Frontal cortex (tissue), 4 donors: ENCODE measurements around the gene PPP1R16B. TPM values are rescaled to one million over a fixed set of nuclear protein-coding genes. Genes with fewer than 3 reads are reported as not detected.
A peak's percentile ranks its signal among the peaks of the same experiment; 100 is the strongest.

Source experiments
- DNase-seq, 2 donors: peaks; one replicate each; pipeline ENCODE4 v3.0.0; 2012; ENCODE audit warnings: low spot score in 2 of 2
- FAIRE-seq: peaks from 2 replicates; lab custom pipeline; 2012; peaks lifted over from hg19 to GRCh38; lab: Jason Lieb, UNC
- total RNA-seq: library from RNA; depleted of rRNA; stranded (reverse); fragments of >200 nt; gene quantifications from one replicate; pipeline ENCODE4 v1.2.3, GENCODE V29; 2014
- donor health status: control.
- donor health status: control.
- donor health status: control.

PPP1R16B gene
- total RNA-seq, 1 donor from 2014 or later = 10.6 TPM

DNA sequence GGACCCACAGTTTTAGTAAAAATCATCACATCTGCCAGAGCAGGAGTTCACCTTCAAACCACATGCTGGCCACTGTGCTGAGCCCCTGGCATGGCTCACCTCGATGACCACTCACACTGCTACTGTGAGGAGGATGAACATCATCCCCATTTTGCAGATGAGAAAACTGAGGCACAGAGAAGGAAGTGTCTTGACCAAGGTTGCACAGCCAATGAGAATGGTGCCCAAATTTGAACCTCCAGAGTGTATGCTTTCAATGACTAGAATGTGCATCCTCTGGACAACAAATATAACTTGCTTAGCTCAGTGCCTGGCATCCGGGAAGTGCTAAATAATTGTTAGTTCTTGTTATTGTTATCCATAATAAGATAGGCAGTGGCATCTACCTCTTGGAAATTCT, 83.6 kb downstream of the PPP1R16B start:
- FAIRE-seq (no peak), DNase-seq (no peak)

DNA sequence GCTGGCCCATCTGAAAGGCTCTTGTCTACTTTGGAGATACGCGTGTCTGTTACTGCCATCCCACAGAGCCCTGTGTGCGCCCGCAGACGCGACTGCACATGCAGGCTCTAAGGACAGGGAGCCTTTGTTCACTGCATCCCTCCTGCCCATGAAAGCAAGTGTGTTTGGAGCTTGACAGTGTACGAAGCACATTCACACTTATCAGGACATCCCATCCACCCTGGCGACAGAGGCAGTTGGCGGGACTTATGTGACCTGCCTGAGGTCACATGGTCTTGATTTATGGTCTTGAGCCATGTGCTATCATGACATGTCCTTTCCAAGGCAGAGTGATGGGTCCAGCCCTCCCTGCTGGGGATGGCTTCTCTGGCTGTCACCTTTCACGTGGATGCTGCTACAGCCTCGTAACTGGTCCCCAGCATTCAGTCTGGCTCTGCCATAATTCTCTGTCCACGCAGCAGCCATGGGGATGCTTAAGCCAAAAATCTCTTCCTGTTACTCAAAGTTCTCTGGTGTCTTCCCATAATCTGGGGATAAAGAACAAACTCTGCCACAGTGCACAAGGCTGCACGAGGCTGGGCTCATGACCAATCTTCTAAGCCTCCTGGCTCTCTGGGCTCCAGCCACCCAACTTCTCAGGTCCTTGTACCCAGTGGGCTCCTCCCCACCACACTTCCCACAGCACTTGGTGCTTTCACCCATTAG, 84.4 kb downstream of the PPP1R16B start:
- peak in 1 of 2 donors; percentile 46 for DNase-seq
- no peak for FAIRE-seq

DNA sequence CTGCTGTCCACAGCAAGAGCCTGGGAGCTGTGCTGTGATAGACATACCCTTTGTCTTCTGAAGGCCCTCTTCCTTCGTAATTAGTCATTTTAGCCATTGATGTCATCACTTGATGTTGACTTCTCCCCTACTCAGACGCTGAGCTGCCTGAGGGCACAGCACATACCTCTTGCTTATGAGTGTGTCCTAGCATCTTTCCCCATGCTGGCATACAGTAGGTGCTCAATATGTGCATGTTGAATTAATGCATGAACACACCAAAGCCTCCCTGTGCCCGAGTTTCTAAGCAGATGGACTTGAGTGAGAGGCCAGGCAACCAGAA, 85.0 kb downstream of the PPP1R16B start:
- no peak for FAIRE-seq
- no peak for DNase-seq

DNA sequence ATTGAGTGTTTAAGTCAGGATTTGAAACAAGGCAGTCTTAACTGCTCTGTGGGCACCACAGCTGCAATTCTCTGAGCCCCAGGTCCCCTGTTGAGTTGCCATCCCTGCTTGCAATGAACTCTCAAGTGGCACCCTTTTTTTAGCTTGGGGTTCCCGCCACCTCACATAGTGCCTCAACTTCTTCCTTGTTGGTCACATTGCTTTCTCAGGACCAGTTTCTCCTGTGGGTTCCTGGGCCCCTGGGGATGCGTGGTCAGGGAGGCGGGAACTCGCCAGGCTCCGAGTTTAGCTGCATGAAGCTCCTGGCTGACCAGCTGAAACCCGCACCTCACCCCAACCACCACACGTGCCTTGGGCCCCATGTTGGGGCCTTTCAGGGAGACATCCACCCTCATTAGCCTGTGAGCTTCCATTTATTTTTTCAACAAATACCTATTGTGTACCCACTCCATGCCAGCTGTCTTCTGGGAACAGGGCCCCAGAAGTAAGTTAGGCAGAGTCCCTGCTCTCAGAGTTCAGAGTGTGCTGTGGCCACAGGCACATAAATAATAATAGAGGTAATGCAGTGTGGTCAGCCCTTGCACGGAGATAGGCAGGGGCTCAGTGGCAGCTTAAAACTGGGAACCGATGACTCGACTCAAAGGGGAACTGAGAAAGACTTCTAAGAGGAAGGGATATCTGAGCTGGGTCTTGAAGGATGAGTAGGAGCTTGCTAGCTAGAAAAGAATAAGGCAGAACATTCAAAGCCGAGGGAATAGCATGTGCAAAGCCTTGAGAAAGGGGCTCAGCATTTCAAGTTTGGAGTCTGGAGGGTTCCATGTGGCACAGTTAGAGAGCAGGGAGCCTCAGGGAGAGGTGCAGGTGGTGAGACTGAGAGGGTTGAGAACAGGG, 86.8 kb downstream of the PPP1R16B start:
- FAIRE-seq = no peak
- no peak for DNase-seq

DNA sequence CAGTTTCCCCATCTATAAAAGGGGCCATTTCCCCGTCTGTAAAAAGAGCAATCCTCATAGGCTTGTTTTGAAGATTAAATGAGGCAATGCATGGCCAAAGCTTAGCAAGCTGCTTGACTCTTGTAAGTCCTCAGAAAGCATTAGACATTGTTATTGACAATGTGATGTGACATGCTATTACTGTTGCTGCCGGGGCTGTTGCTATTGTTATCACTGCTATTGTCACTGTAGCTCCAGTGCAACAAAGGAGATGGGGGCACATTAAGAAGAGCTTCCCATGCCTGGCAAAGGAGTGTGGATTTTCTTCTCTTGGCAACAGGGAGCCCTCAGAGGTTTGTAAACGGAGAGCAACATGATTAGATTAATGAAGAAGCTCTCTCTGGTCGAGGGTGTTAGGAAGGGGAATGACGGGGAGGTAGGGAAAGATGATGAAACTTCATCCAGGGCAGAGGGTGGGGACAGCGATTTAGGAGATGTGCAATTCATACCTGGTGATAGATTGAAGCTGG, 87.6 kb downstream of the PPP1R16B start:
- no peak for FAIRE-seq
- no peak for DNase-seq

DNA sequence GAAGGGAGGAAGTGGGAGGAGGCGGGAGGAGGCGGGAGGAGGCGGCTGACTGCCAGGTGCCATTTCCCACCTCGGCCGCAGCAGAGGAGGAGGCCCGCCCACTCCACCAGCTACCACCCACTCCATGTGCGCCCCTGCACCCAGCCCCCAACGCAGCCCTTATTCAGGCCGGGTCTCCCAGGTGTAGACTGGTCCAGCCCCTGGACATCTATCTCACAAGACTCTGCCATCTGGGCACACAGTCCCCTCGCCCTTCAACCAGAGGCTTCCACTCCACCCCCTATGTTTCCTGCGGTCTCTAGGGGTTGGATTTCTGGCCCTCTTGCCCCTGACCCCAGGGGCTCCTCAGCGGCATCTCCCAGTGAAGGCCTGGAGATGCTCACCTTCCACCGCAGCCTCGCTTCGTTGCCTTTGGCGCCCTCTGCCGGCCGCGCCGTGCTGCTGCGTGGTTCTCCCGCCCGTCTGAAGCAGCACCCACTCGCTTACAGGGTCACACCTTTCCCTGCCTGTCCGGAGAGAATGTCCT, 88.1 kb downstream of the PPP1R16B start:
- DNase-seq (peak; percentile 70 to 84), FAIRE-seq (no peak)

DNA sequence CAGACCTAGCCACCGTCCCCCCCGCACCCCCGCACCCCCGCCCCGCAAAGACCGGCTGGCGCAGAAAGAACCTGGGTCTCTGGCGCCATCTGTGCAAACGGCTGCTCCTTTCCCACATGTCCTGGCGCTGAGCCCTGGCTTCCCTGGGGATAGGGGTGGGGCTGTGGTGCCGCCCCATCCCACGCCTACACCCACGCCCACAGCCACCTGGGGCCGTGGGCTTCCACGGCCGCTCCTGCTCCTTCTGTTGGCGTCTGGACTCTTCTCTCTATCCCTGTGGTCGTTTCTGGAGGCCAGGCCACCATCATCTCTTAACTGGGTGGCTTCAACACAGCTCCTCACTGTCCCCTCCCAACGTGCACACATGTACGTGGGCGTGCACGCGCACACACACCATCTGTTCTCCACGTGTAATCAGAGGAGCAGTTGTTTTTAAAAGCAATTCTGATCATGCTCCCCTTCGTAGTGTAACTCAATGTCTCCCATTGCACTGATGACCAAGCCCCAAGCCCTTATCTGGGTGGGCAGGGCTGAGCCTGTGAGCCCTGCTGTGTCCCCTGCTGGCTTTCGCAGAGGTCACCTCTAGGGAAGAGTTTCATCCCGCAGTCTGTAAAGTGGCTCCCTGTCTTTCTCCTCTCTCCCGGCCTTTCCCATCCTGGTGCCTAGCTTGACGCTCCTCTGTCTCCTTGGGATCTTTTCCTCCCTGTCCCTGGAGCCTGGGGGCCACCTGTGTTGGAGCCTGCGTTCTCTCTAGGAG, 88.8 kb downstream of the PPP1R16B start:
- FAIRE-seq (no peak), DNase-seq (no peak)

DNA sequence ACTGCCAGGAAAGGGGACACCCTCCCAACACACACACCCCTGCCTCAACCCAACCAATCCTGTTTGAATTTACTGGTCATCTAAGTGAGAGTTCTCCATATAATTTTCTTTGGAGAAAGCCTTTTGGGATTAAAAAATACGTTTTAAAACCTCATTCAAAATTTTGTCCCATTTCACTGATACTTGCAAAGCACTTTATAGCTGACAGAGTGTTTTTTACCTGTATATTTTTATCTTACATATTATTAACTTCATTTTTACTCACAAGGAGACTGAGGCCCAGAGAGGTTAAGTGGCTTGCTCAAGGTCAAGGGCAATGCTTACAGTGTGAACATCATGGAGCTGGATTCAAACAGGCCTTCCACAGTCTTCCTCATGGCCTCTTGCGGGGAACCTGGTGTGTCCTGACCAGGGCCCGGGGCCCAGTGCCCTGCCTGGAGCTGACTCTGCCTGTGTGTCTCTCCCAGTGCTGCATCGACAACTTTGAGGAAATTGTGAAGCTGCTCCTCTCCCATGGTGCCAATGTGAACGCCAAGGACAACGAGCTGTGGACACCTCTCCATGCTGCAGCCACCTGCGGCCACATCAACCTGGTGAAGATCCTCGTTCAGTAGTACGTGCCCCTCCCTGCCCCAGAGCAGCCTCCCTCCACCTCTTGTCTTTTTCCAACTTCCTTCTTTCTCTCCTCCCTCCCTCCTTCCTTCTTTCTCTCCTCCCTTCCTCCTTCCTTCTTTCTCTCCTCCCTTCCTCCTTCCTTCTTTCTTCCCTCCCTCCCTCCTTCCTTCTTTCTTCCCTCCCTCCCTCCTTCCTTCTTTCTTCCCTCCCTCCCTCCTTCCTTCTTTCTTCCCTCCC, 89.8 kb downstream of the PPP1R16B start:
- no peak for FAIRE-seq

DNA sequence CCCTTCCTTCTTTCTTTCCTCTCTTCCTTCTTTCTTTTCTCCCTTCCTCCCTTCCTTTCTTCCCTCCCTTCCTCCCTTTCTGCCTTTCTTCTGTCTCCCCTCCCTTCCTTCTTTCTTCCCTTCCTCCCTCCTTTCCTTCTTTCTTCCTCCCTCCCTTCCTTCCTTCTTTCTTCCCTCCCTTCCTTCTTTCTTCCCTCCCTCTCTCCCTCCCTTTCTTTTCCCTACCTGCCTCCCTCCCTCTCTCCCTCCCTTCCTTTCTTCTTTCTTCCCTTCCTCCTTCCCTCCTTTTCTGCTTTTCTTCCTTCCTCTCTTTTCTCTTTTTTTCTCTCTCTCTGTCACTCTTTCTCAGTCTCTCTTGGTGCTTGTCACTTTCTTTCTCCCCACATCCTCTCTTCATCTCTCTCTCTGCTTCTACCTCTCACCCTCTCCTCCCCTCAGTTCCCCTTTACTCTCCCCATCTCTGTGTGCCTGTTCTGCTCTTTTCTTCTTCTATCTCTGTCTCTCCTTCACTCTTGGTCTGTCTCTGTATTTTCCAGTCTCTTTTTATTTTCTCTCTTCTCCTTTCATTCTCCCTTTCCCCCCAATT, 90.6 kb downstream of the PPP1R16B start:
- DNase-seq = no peak
- no peak for FAIRE-seq

More for the DNA sequence above, 89.8 kb downstream of the PPP1R16B start:
- DNase-seq = no peak

DNA sequence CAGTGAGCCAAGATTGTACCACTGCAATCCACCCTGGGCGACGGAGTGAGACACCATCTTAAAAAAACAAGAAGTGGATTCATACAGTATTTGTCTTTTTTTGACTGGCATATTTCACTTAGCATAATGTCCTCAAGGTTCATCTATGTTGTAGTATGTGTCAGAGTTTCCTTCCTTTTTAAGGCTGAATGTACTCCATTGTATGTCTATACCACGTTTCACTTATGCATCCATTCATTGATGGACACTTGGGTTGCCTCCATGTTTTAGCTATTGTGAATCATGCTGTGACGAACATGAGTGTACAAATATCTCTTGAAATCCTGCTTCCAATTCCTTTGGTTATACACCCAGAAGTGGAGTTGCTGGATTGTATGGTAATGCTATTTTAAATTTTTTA, 91.8 kb downstream of the PPP1R16B start:
- DNase-seq (no peak), FAIRE-seq (no peak)

DNA sequence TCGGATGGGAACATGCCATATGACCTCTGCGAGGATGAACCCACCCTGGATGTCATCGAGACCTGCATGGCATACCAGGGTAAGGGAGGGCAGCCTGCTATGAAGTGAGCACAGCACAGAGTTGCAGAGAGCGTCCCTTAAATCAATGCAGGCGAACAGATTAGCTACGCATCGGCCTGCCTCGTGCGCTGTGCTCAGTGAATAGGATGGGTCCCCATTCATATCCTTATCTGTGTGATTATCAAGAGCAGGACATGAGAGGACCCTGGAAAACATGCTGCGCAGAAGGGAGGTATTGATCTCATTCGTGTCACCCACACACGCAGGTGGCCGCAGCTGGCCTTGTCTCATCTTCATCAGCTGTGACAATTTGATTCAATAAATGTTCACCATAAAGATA, 95.1 kb downstream of the PPP1R16B start:
- FAIRE-seq = no peak
- no peak for DNase-seq

DNA sequence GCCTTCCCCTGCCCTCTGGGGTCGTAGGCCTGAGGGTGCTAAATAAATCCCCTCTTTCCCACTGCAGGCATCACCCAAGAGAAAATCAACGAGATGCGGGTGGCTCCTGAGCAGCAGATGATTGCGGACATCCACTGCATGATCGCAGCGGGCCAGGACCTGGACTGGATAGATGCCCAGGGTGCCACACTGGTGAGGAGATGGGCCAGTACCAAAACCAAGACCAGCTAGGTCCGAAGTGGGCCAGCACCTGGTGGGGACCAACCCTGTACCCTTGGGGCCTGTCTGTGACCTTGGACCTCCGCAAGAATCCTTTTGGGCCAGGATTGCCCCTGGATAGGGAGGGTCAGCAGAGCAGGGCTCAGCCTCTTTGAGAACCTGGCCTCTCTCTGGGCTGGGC, 97.1 kb downstream of the PPP1R16B start:
- no peak for FAIRE-seq
- no peak for DNase-seq

DNA sequence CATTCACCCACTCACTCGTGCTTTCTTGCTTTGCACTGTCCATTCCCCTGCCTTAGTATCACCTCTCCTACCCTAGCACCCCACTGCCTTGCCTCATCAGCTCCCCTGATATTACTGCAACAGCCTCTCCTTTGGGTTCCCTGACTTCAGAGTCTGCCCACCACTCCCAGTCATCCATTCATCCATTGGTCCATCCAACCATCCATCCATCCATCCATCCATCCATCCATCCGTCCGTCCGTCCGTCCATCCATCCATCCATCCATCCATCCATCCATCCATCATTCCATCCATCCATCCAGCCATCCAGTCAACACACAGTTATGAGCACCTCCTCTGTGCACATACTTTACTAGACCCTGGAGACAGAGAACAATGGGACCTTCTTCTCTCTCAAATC, 97.8 kb downstream of the PPP1R16B start:
- DNase-seq (no peak), FAIRE-seq (no peak)

DNA sequence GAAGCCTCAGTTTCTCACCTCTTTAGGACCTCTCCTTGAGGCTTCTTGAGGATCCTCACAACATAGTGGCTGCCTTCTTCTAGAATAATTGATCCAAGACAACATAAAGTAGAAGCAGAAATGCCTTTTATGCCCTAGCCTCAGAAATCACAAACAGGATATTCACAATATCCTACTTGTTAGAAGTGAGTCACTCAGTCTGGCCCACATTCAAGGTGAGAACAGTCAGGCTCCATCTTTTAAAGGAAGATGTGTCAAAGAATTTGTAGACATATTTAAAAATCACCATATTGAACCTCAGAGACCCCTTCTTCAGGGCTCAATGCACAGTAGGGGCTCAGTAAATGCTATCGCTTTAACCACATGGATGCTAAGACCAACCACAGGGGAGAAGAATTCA, 99.9 kb downstream of the PPP1R16B start:
- FAIRE-seq = no peak

DNA sequence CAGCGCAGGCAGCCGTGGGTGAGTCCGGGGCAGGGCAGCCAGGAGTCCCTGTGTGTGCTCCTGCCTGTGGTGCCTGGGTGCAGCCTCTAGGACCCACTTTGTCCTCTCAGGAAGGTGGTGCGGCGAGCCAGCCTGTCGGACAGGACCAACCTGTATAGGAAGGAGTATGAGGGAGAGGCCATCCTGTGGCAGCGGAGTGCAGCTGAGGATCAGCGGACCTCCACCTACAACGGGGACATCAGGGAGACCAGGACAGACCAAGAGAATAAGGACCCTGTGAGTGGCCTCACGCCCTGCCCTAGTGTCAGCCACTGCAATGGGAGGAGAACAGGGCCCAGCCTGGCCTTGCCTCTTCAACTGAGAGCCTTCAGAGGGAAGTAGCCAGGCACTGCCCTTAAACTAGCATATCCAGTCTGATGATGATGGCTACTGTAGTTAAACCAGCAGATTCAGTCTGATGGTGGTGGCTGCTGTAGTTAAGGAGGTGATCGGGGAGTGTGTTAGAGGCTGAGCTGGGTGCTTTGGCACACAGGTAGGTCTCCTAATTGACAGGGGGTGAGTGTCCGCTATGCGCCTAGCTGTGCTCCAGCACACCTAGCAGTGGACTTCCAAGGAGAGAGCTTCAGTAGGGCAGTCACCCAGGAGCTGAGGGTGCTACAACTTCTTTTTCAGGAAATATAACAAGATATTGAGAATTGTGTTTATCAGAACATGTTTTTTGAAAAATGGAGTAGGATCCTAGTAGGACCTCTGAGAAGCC, 102.6 kb downstream of the PPP1R16B start:
- FAIRE-seq = no peak
- DNase-seq = no peak

More for the DNA sequence above, 99.9 kb downstream of the PPP1R16B start:
- no peak for DNase-seq

DNA sequence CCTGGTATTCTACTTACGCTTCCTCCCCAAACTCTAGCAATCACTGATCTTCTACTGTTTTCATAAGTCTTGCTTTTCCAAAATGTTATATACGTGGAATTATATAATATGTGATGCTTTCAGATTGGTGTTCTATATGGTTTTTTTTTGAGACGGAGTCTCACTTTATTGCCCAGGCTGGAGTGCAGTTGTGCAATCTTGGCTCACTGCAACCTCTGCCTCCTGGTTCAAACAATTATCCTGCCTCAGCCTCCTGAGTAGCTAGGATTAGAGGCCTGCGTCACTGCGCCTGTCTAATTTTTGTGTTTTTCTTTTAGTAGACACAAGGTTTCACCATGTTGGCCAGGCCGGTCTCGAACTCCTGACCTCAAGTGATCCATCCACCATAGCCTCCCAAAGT, 109.9 kb downstream of the PPP1R16B start:
- no peak for DNase-seq
- FAIRE-seq = no peak

DNA sequence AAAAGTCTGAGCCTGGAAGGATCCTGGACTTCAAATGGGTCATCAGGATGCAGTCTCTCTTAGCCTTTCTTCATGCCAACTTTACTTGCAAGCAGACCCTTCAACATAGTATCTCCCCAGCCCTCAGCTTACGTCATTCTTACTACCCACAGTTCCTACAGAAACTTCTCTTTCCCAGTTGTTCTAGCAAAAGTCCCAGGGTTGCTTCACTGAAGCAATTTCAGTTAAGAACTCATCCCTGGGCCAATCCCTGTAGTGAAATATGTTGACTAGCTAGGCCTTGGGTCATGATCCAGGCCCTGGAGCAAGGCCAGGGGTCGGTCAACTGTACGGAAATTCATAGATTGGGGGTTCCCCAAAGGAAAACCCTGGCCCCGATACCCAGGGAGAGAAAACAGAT, 112.2 kb downstream of the PPP1R16B start:
- FAIRE-seq (no peak), DNase-seq (no peak)

DNA sequence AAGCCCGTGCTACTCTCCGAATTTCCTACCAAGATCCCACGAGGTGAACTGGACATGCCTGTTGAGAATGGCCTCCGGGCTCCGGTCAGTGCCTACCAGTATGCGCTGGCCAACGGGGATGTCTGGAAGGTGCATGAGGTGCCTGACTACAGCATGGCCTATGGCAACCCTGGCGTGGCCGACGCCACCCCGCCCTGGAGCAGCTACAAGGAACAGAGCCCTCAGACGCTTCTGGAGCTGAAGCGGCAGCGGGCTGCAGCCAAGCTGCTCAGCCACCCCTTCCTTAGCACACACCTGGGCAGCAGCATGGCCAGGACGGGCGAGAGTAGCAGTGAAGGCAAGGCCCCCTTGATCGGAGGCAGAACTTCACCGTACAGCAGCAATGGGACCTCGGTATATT, 112.7 kb downstream of the PPP1R16B start:
- DNase-seq (no peak), FAIRE-seq (no peak)
